Erythroblast (primary cell): ENCODE results near the gene MPV17L.
"Not testable (repeated sequence)": the region's sequence is repeated elsewhere in the genome, so short reads cannot be mapped to it uniquely, and the experiment has no call there.

Experiments
- GATA1 ChIP-seq: IDR thresholded peaks from 2 replicates; pipeline ENCODE4 v1.6.1; 2011; ENCODE audit warnings: low read depth, mild to moderate bottlenecking, control low read depth, low read length, moderate library complexity
- POLR2A ChIP-seq: IDR thresholded peaks from 2 replicates; pipeline ENCODE4 v1.6.1; 2011; ENCODE audit warnings: mild to moderate bottlenecking, low read length

GRCh38 chr16:15407756-15408155, 12.2 kb downstream of the MPV17L start:
- not testable (repeated sequence) for TF ChIP-seq POLR2A, GATA1
